Esophagus squamous epithelium (tissue), 5 donors: ENCODE data around the gene MGA. TPM values are rescaled to one million over a fixed set of nuclear protein-coding genes. Genes with fewer than 3 reads are reported as not detected.

Experiments used
- DNase-seq: peaks from one replicate; lab custom pipeline; 2025; lab: John Stamatoyannopoulos, UW
- H3K27ac ChIP-seq, 4 donors: fragments of 200-600 bp; sonication (generic); one replicate each; pipeline ENCODE4 v1.5.1; 2016 to 2019; ENCODE audit warnings: mild to moderate bottlenecking in 1 of 4
- H3K27me3 ChIP-seq, 4 donors: fragments of 200-600 bp; sonication (generic); 1 replicate in 3 of 4; 2 replicates in 1 of 4; pipeline versions ENCODE4 v1.5.1 to v1.6.0; 2017 to 2021; ENCODE audit warnings: antibody characterized with exemption in 1 of 4
- H3K36me3 ChIP-seq, 3 donors: fragments of 200-600 bp; sonication (generic); one replicate each; pipeline ENCODE4 v1.5.1; 2016 to 2019
- H3K4me1 ChIP-seq, 3 donors: fragments of 200-600 bp; sonication (generic); one replicate each; pipeline ENCODE4 v1.5.1; 2017 to 2019
- H3K4me3 ChIP-seq, 4 donors: fragments of 200-600 bp; sonication (generic); 1 replicate in 3 of 4; 2 replicates in 1 of 4; pipeline ENCODE4 v1.5.1; 2016 to 2019; ENCODE audit warnings: mild to moderate bottlenecking in 2 of 4, moderate library complexity in 1 of 4
- H3K9me3 ChIP-seq, 3 donors: fragments of 200-600 bp; sonication (generic); one replicate each; pipeline ENCODE4 v1.5.1; 2016 to 2019
- CTCF ChIP-seq, 6 experiments: fragments of 450-650 bp in 4 of 6; fragments of 200-600 bp in 2 of 6; sonication (generic) in 2 of 6; IDR thresholded peaks; one replicate each; pipeline ENCODE4 v1.5.1; 2016 to 2019; ENCODE audit warnings: antibody characterized with exemption in 6 of 6, mild to moderate bottlenecking in 4 of 6, moderate library complexity in 4 of 6
- POLR2A ChIP-seq, 4 donors: fragments of 450-650 bp; IDR thresholded peaks; one replicate each; pipeline ENCODE4 v1.6.1; 2017; ENCODE audit warnings: antibody characterized with exemption in 4 of 4, mild to moderate bottlenecking in 4 of 4, moderate library complexity in 3 of 4
- WGBS, 2 donors: methylation state at CpG; one replicate each; pipeline ENCODE4 v1.1.5; 2018; 5-methylcytosine and 5-hydroxymethylcytosine counted together
- intact Hi-C: fragments of 100-400 bp; cut with DNase I; formaldehyde crosslinking; loops from one replicate; pipeline ENCODE4 v1.15.0; 2022
- total RNA-seq, 4 donors: library from RNA; depleted of rRNA; stranded (reverse); fragments of >200 nt; gene quantifications; one replicate each; pipeline ENCODE4 v1.1.0, GENCODE V29; 2016
- donor health status: DM: yes; HTN: yes; CAD: no.

The MGA gene
- total RNA-seq, 4 donors from 2014 or later: 12.9 to 37.4 (median 15.1) TPM

GRCh38 chr15:41689083-41689482 is 28.9 kb downstream of the MGA start:
- H3K36me3 ChIP-seq: no peaks in the 10 kb centered on the region
- no peak for DNase-seq
- no peaks in the 10 kb centered on the region for H3K9me3 ChIP-seq
- H3K4me1 ChIP-seq: peaks cover 0 to 22% (median 0%) of the 10 kb centered on the region in 3 donors
- TF ChIP-seq CTCF (IDR thresholded peaks at IDR 0.05) (no peak), POLR2A (IDR thresholded peaks at IDR 0.05) (no peak)
- WGBS, 2 donors: 100% methylated on average over 1 of the region's 1 CpG
- H3K27ac ChIP-seq: no peak overlapping the region
- intact Hi-C loops: no loop called here
- no peaks in the 10 kb centered on the region for H3K27me3 ChIP-seq
- H3K4me3 ChIP-seq: no peak overlapping the region

- no peaks in the 10 kb centered on the region for H3K27me3 ChIP-seq
- H3K9me3 ChIP-seq: no peaks in the 10 kb centered on the region
- H3K27ac ChIP-seq: no peak overlapping the region
- no peak for TF ChIP-seq CTCF (IDR thresholded peaks at IDR 0.05)
- no peak for TF ChIP-seq POLR2A (IDR thresholded peaks at IDR 0.05)
- H3K4me3 ChIP-seq: no peak overlapping the region
- no peak for DNase-seq
- no peaks in the 10 kb centered on the region for H3K36me3 ChIP-seq
- intact Hi-C loops: no loop called here
- WGBS, 2 donors: 84 to 91% methylated on average over 1 of the region's 1 CpG
- H3K4me1 ChIP-seq: peaks cover 0 to 20% (median 0%) of the 10 kb centered on the region in 3 donors
These were observed 29.6 kb downstream of the MGA start for GRCh38 chr15:41689834-41690233.

- Histone ChIP-seq H3K4me1 (peaks cover 0 to 20% (median 0%) of the 10 kb centered on the region in 3 donors), H3K4me3 (no peak overlapping the region), H3K36me3 (no peaks in the 10 kb centered on the region), H3K27me3 (no peaks in the 10 kb centered on the region), H3K9me3 (no peaks in the 10 kb centered on the region), H3K27ac (no peak overlapping the region)
- TF ChIP-seq POLR2A (IDR thresholded peaks at IDR 0.05): no peak
- TF ChIP-seq CTCF (IDR thresholded peaks at IDR 0.05): no peak
- WGBS, 2 donors: 40 to 47% methylated on average over 1 of the region's 1 CpG
- intact Hi-C loops: no loop called here
- DNase-seq: no peak
These were observed 30.4 kb downstream of the MGA start for GRCh38 chr15:41690636-41691035.

- no peak overlapping the region for H3K4me3 ChIP-seq
- no peaks in the 10 kb centered on the region for H3K9me3 ChIP-seq
- H3K4me1 ChIP-seq: peaks cover 0 to 20% (median 0%) of the 10 kb centered on the region in 3 donors
- DNase-seq: no peak
- 67 to 77% methylated on average over 2 of the region's 2 CpGs for WGBS, 2 donors
- H3K27me3 ChIP-seq: no peaks in the 10 kb centered on the region
- no peak for TF ChIP-seq POLR2A (IDR thresholded peaks at IDR 0.05)
- intact Hi-C loops: no loop called here
- H3K27ac ChIP-seq: no peak overlapping the region
- peaks cover 0 to under 1% (median 0%) of the 10 kb centered on the region in 3 donors for H3K36me3 ChIP-seq
These were observed 31.3 kb downstream of the MGA start for GRCh38 chr15:41691471-41691870.

GRCh38 chr15:41692049-41692448 is 31.8 kb downstream of the MGA start:
- Histone ChIP-seq H3K4me1 (peaks cover 0 to 20% (median 0%) of the 10 kb centered on the region in 3 donors), H3K27ac (no peak overlapping the region), H3K4me3 (no peak overlapping the region), H3K36me3 (peaks cover 0 to 6% (median 0%) of the 10 kb centered on the region in 3 donors), H3K9me3 (no peaks in the 10 kb centered on the region), H3K27me3 (no peaks in the 10 kb centered on the region)
- WGBS, 2 donors: 71 to 74% methylated on average over 4 of the region's 4 CpGs
- intact Hi-C loops: no loop called here
- DNase-seq: no peak
- TF ChIP-seq POLR2A (IDR thresholded peaks at IDR 0.05): no peak
- TF ChIP-seq CTCF (IDR thresholded peaks at IDR 0.05): no peak

- Histone ChIP-seq H3K4me1 (peaks cover 0 to 15% (median 0%) of the 10 kb centered on the region in 3 donors), H3K27me3 (no peaks in the 10 kb centered on the region), H3K4me3 (no peak overlapping the region), H3K36me3 (peaks cover 0 to 7% (median 0%) of the 10 kb centered on the region in 3 donors), H3K9me3 (no peaks in the 10 kb centered on the region), H3K27ac (no peak overlapping the region)
- intact Hi-C loops: no loop called here
- TF ChIP-seq CTCF (IDR thresholded peaks at IDR 0.05): no peak
- no peak for TF ChIP-seq POLR2A (IDR thresholded peaks at IDR 0.05)
- 78 to 98% methylated on average over 4 of the region's 4 CpGs for WGBS, 2 donors
- DNase-seq: no peak
These were observed 33.6 kb downstream of the MGA start for GRCh38 chr15:41693757-41694156.
